Stimulated activated CD8-positive, alpha-beta memory T cell treated with anti-CD3 and anti-CD28 coated beads, Interleukin-7, amount 100 ng/mL, for 1 hour (primary cell): Measurements from ENCODE around the gene BRF1.

Experiments
- DNase-seq, 2 donors: peaks; one replicate each; pipeline ENCODE4 v3.0.0-alpha.2; 2020; ENCODE audit warnings: low read depth in 2 of 2

The BRF1 gene

GRCh38 chr14:105172476-105172875, 128.3 kb downstream of the BRF1 start:
- no peak for DNase-seq

GRCh38 chr14:105171004-105171673, 129.7 kb downstream of the BRF1 start:
- DNase-seq: no peak

GRCh38 chr14:105169776-105170655, 130.8 kb downstream of the BRF1 start:
- no peak for DNase-seq

GRCh38 chr14:105168979-105169507, 131.8 kb downstream of the BRF1 start:
- no peak for DNase-seq

- peak in 1 of 2 donors; percentile 17 for DNase-seq
Observed at GRCh38 chr14:105168496-105168978, 132.3 kb downstream of the BRF1 start, which contains the start of gene JAG2. TSS of gene JAG2 (minus strand) at chr14:105168776. CDS start at chr14:105168420, 356 bp downstream.

GRCh38 chr14:105168093-105168420, 132.7 kb downstream of the BRF1 start:
- no peak for DNase-seq

GRCh38 chr14:105167303-105168092, 133.3 kb downstream of the BRF1 start:
- no peak for DNase-seq

GRCh38 chr14:105166571-105167302, 134.1 kb downstream of the BRF1 start:
- no peak for DNase-seq

- no peak for DNase-seq
Observed at GRCh38 chr14:105165761-105166485, 134.9 kb downstream of the BRF1 start.

GRCh38 chr14:105165134-105165704, 135.6 kb downstream of the BRF1 start:
- no peak for DNase-seq

- DNase-seq: no peak
Observed at GRCh38 chr14:105163040-105163742, 137.6 kb downstream of the BRF1 start.

GRCh38 chr14:105162669-105162979, 138.2 kb downstream of the BRF1 start:
- DNase-seq: no peak

- no peak for DNase-seq
Observed at GRCh38 chr14:105161964-105162668, 138.7 kb downstream of the BRF1 start.

- no peak for DNase-seq
Observed at GRCh38 chr14:105161309-105161708, 139.5 kb downstream of the BRF1 start.

- DNase-seq: no peak
Observed at GRCh38 chr14:105160776-105161175, 140.0 kb downstream of the BRF1 start.

- DNase-seq: no peak
Observed at GRCh38 chr14:105159344-105159743, 141.5 kb downstream of the BRF1 start.
